LNCaP clone FGC (cell line): ENCODE measurements around the gene SLC9A3.

ENCODE experiments used
- DNase-seq: peaks from one replicate; pipeline ENCODE4 v3.0.0-alpha.2; 2011; ENCODE audit warnings: low read depth
- H3K4me3 ChIP-seq: 2 replicates; pipeline ENCODE4 v1.5.1; 2011; ENCODE audit warnings: mild to moderate bottlenecking, low read depth, low read length, control low read depth
- CTCF ChIP-seq: IDR thresholded peaks from 2 replicates; pipeline ENCODE4 v1.5.1; 2012; ENCODE audit warnings: mild to moderate bottlenecking; ENCODE audit not compliant: control insufficient read depth, insufficient read depth; ENCODE audit errors: extremely low read depth

SLC9A3 gene

DNA sequence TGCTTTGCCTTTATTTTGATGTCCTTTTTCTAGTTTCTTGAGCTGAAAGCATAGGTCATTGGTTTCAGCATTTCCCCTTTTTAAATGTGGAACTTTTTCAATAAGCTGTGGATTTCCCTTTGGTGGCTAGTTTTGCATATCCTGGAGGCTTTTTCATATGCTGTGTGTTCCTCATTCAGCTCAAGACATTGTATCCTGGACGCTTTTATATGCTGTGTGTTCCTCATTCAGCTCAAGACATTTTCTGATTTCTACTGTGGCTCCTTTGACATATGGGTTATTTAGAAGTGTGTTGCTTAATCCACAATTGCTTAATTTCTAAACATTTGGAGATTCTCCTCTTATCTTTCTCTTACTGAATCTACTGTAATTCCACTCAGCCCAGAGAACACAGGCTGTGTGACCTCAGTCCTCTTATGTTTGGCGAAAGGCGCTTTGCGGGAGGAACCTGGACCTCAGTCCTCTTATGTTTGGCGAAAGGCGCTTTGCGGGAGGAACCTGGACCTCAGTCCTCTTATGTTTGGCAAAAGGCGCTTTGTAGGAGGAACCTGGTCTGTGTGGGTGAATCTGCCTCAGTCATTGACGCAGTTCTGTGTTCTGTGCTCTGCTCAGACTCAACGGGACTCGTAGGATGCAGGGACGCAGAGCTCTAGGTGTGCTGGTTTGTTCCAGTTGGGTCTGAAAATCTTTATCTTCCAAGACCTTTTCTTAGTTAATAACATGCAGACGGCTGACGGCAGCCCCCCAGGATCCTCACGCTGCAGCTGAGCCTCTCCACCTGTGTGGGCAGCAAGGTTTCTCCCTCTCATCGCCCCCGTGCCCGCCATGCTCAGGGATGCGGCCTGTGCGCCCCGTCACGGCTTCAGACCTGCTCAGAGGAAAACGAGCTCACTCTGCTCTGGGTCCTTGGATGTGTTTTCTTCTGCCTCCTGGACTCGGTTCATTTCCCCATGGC lies 6.0 kb upstream of the SLC9A3 start:
- no peak for TF ChIP-seq CTCF
- DNase-seq, result no peak
- no peak overlapping the region for H3K4me3 ChIP-seq

DNA sequence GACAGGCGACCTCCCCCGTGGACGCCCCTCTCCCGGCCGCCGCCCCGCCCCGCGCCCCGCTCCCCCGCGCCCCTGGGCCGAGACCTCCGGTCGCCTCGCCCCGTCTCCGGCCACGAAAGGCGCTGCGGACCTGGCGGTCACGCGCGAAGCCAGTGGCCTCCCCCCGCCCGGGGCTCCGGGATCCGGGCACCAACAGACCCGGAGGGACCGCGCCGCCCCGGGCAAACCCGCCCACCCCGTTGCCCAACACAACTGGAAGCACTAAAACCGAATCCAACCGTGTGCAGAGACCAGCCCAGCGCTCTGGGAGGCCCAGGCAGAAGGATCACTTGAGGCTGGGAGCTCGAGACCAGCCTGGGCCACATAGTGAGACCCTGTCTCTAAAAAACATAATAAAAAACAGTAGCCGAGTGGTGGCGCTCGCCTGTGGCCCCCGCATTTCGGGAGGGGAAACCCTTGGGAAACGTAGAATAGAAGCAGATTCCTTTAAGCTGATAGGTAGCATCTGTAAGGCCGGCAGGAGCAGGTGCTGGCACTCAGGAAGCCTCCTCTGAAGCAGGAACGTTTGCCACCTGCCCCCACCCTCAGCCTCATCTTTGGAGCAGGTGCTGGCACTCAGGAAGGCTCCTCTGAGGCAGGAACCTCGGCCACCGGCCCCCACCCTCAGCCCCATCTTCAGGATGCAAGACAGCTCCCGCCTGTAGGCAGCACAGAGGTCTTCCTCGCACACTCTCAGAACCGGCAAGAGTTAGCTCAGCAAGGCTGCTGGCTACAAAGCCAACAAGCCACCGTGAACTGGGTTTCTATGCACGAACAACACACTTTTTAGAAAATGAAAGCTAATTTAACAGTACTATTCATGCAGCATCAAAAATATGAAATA lies 4.6 kb upstream of the SLC9A3 start:
- H3K4me3 ChIP-seq, result no peak overlapping the region
- TF ChIP-seq CTCF, result no peak
- DNase-seq, result no peak

GRCh38 chr5:527646-528628 lies 3.7 kb upstream of the SLC9A3 start:
- DNase-seq, result no peak
- no peak for TF ChIP-seq CTCF
- H3K4me3 ChIP-seq, result no peak overlapping the region

- no peak overlapping the region for H3K4me3 ChIP-seq
- DNase-seq, result no peak
- TF ChIP-seq CTCF, result no peak
Measured at GRCh38 chr5:526456-527088, 2.3 kb upstream of the SLC9A3 start.

- no peak overlapping the region for H3K4me3 ChIP-seq
- TF ChIP-seq CTCF, result no peak
- no peak for DNase-seq
Measured at GRCh38 chr5:525916-526315, 1.7 kb upstream of the SLC9A3 start.
